Measurements from ENCODE around the gene RPL32.

DNA sequence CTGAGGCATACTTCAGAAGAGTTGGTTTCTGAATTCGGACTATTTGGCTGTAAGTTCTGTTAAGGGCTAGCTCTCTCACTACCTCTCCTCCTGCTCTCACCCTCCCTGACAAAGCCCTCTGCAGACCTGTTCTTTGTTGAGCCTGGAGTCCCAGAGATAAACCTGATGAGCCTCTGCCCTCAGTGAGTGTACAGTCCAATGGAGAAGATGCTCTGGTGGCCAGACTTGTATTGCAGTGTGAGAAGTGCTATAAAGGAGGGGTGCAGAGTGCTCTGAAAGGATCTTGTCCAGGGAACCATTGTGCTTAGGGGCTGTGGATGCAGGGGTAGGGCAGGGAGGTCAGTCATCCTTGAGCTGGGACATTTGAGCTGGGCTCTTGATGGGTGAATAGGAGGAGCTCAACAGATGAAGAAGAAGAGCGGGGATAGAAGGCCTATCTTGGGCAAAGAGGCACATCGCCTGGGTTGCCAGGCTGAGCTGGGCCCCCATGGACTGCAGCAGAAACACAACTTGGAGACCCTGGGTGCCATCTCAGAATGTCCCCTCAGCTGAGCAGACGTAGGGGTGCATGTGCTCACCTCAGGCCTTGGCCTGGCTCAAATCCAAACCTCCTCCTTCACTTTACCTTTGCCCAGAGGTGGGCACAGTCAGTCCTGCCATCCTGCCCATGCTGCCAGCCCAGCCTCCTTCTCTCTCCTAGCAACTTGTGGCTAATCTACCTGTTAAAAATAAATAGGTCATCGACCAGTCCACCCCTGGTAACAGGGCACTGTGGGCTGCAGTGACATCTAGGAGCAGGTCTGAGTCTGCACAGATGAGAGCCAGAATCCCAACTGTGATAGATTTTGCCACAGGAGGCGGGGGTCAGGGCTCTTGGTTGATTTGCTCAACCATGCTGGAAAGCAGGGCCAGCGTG is 41.6 kb downstream of the RPL32 start:
- TF ChIP-seq POLR2A (IDR thresholded peaks at IDR 0.05; ENCODE audit: low read length) (no peak), GATA1 (IDR thresholded peaks at IDR 0.05; ENCODE audit: low read depth, low read length) (no peak)

Data from erythroblast (primary cell).